OCI-LY1 (cell line): Measurements from ENCODE around the gene ZCWPW2.

Experiments
- CTCF ChIP-seq: fragments of 200-600 bp; sonication (generic), shearing (Covaris generic); IDR thresholded peaks from 2 replicates; pipeline ENCODE4 v1.5.1; 2017; ENCODE audit warnings: mild to moderate bottlenecking, antibody characterized with exemption, low read length, moderate library complexity, mixed read lengths
- EZH2 ChIP-seq: fragments of 200-600 bp; sonication (generic), shearing (Covaris generic); IDR thresholded peaks from 2 replicates; pipeline ENCODE4 v1.8.0; 2017; ENCODE audit warnings: borderline replicate concordance, mixed run types, mild to moderate bottlenecking, antibody characterized with exemption, low read length, moderate library complexity, mixed read lengths

GRCh38 chr3:28406241-28406640 is 57.7 kb downstream of the ZCWPW2 start:
- TF ChIP-seq CTCF (no peak), EZH2 (no peak)
